Neuronal stem cell (in vitro differentiated cells): ENCODE results near the gene SUCLG1.

Experiments
- DNase-seq: peaks from one replicate; pipeline ENCODE4 v3.0.0-alpha.2; 2013; ENCODE audit warnings: low spot score
- H2AFZ ChIP-seq: one replicate; pipeline ENCODE4 v1.6.1; 2013; ENCODE audit warnings: mild to moderate bottlenecking, low read length, inconsistent platforms
- H2AK5ac ChIP-seq: 2 replicates; pipeline ENCODE4 v1.6.1; 2013; ENCODE audit warnings: low read depth, mild to moderate bottlenecking, inconsistent platforms, low read length, moderate library complexity, mixed read lengths
- H2BK120ac ChIP-seq: 2 replicates; pipeline ENCODE4 v1.6.1; 2013; ENCODE audit warnings: low read depth, mild to moderate bottlenecking, inconsistent platforms, low read length, moderate library complexity, mixed read lengths
- H2BK12ac ChIP-seq: one replicate; pipeline ENCODE4 v1.6.1; 2013; ENCODE audit warnings: low read length, inconsistent platforms
- H2BK15ac ChIP-seq: 2 replicates; pipeline ENCODE4 v1.6.1; 2013; ENCODE audit warnings: mild to moderate bottlenecking, low read length, inconsistent platforms, mixed read lengths
- H2BK5ac ChIP-seq: one replicate; pipeline ENCODE4 v1.6.1; 2013; ENCODE audit warnings: inconsistent platforms, mild to moderate bottlenecking, low read length, moderate library complexity
- H3K14ac ChIP-seq: one replicate; pipeline ENCODE4 v1.6.1; 2013; ENCODE audit warnings: low read length, inconsistent platforms
- H3K18ac ChIP-seq: 2 replicates; pipeline ENCODE4 v1.6.1; 2013; ENCODE audit warnings: low read length, inconsistent platforms
- H3K23ac ChIP-seq: 2 replicates; pipeline ENCODE4 v1.6.1; 2013; ENCODE audit warnings: low read depth, mild to moderate bottlenecking, mixed read lengths, low read length, inconsistent platforms; ENCODE audit not compliant: poor library complexity
- H3K27ac ChIP-seq: replicated peaks from 3 replicates; pipeline ENCODE4 v1.5.1; 2013; ENCODE audit warnings: low read length, inconsistent platforms
- H3K27me3 ChIP-seq, 3 experiments: 2 replicates each; pipeline ENCODE4 v1.6.1; 2013; ENCODE audit warnings: low read length in 3 of 3, mild to moderate bottlenecking in 2 of 3, inconsistent platforms in 1 of 3, low read depth in 1 of 3, mixed read lengths in 1 of 3, moderate library complexity in 1 of 3; ENCODE audit not compliant: control insufficient read depth in 3 of 3, insufficient read depth in 3 of 3
- H3K36me3 ChIP-seq, 2 donors: replicated peaks in 1 of 2; 2 replicates each; pipeline ENCODE4 v1.6.1; 2013; ENCODE audit warnings: low read length in 2 of 2; ENCODE audit not compliant: control insufficient read depth in 2 of 2, insufficient read depth in 2 of 2
- H3K4ac ChIP-seq: 2 replicates; pipeline ENCODE4 v1.6.1; 2013; ENCODE audit warnings: inconsistent platforms, mild to moderate bottlenecking, low read length, moderate library complexity
- H3K4me1 ChIP-seq, 2 donors: 1 replicate in 1 of 2; 2 replicates in 1 of 2; pipeline ENCODE4 v1.6.1; 2013; ENCODE audit warnings: low read length in 2 of 2, low read depth in 1 of 2; ENCODE audit not compliant: control insufficient read depth in 2 of 2, insufficient read depth in 1 of 2
- H3K4me2 ChIP-seq: one replicate; pipeline ENCODE4 v1.6.1; 2013; ENCODE audit warnings: mild to moderate bottlenecking, low read length, inconsistent platforms; ENCODE audit not compliant: insufficient read depth, poor library complexity, severe bottlenecking
- H3K4me3 ChIP-seq, 2 donors: 2 replicates each; pipeline ENCODE4 v1.5.1; 2013; ENCODE audit warnings: low read length in 2 of 2, mild to moderate bottlenecking in 2 of 2, inconsistent platforms in 1 of 2, moderate library complexity in 1 of 2
- H3K79me1 ChIP-seq: one replicate; pipeline ENCODE4 v1.6.1; 2013; ENCODE audit warnings: low read depth, mild to moderate bottlenecking, inconsistent platforms, low read length, moderate library complexity
- H3K9ac ChIP-seq: one replicate; pipeline ENCODE4 v1.6.1; 2013; ENCODE audit warnings: mild to moderate bottlenecking, low read depth, low read length, inconsistent platforms; ENCODE audit not compliant: poor library complexity
- H3K9me3 ChIP-seq, 2 donors: replicated peaks in 1 of 2; 2 replicates each; pipeline versions ENCODE3 to v1.6.1; 2013; ENCODE audit warnings: low read length in 2 of 2, mild to moderate bottlenecking in 2 of 2, inconsistent platforms in 1 of 2, low read depth in 1 of 2, mixed read lengths in 1 of 2, moderate library complexity in 1 of 2; ENCODE audit not compliant: control insufficient read depth in 2 of 2, insufficient read depth in 1 of 2
- H4K8ac ChIP-seq: one replicate; pipeline ENCODE4 v1.6.1; 2013; ENCODE audit warnings: low read depth, mild to moderate bottlenecking, inconsistent platforms, low read length, moderate library complexity
- H4K91ac ChIP-seq: one replicate; pipeline ENCODE4 v1.6.1; 2013; ENCODE audit warnings: low read length, low read depth, mild to moderate bottlenecking, inconsistent platforms; ENCODE audit not compliant: poor library complexity
- WGBS, 2 donors: extraction: QIAGEN DNeasy Blood & Tissue Kit; methylation state at CpG; one replicate each; pipeline ENCODE4 v1.1.7; 2013; ENCODE audit warnings: missing lambda C conversion rate in 2 of 2, mixed read lengths in 1 of 2; ENCODE audit not compliant: insufficient read length in 2 of 2, insufficient replicate concordance in 1 of 2; ENCODE audit errors: extremely low coverage in 2 of 2; 5-methylcytosine and 5-hydroxymethylcytosine counted together

The SUCLG1 gene

DNA sequence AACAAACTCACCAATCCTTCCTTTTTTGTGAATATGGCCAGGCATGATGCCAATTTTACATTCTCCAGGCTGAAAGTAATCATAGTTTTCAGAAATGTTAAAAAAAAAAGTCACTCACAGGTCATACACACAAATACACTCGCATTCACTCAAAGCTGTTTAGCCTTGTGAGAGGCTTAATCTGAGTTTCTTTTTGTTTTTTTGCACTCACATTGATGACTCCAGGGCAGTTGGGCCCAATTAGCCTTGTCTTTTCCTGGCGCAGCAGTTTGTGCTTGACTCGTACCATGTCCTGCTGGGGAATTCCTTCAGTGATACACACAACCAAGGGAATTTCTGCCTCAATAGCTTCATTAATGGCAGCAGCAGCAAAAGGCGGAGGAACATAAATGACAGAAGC is 18.0 kb downstream of the SUCLG1 start:
- Histone ChIP-seq H3K4ac (no peak overlapping the region), H3K79me1 (no peaks in the 10 kb centered on the region), H3K27ac (peak overlapping the region; percentile 79), H4K8ac (no peak overlapping the region), H2AK5ac (no peak overlapping the region), H3K18ac (no peak overlapping the region), H2BK5ac (no peak overlapping the region), H2BK120ac (no peak overlapping the region), H3K9me3 (peaks cover 3 to 6% of the 10 kb centered on the region in 2 donors), H3K23ac (no peak overlapping the region), H4K91ac (no peak overlapping the region), H2BK15ac (no peak overlapping the region), H3K9ac (no peak overlapping the region), H3K27me3 (no peaks in the 10 kb centered on the region), H2AFZ (no peak overlapping the region), H3K4me2 (no peak overlapping the region), H3K36me3 (peaks cover 2 to 73% of the 10 kb centered on the region in 2 donors), H3K14ac (no peak overlapping the region), H3K4me3 (no peak overlapping the region), H3K4me1 (peaks cover 0 to 7% of the 10 kb centered on the region in 2 donors), H2BK12ac (no peak overlapping the region)
- peak; percentile 66 for DNase-seq
- no CpG with 5 or more reads among the region's 4 CpGs for WGBS, 2 donors

DNA sequence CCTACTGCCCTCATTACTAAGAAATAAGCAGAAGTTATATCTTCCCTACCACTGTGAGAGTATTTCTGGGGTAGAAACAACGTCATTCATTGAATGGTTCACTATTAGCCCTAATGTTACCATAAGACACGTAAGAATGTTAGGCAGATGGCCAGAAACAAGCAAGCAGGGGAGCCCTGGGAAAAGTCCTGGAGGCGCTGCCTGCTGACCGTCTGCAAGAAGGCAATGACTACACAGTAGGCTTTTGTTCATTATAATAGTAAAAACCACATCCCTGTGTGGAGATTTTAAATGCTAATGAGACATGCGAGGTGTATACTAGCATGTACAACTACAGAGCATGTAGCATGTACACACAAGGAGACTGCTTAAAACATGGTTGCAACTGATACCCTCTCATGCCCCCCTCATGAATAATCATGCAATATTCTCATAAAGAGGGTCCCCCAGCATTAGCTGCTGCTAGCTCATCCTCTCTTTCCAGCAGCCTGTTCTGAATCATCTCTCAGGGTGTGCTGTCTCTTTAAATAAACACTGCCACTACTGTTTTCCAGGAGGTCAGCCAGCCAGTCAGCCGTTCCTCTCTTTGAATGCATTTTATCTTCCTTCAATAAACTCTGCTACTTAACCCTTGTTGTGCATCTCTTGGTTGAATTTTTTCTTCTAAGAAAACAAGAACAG is 23.6 kb downstream of the SUCLG1 start:
- H4K8ac ChIP-seq, result no peak overlapping the region
- peak overlapping the region; percentile 27 for H3K27ac ChIP-seq
- H2BK5ac ChIP-seq, result no peak overlapping the region
- no peaks in the 10 kb centered on the region for H3K79me1 ChIP-seq
- peaks cover 6 to 7% of the 10 kb centered on the region in 2 donors for H3K4me1 ChIP-seq
- H3K18ac ChIP-seq, result no peak overlapping the region
- no peak overlapping the region for H3K9ac ChIP-seq
- H2BK15ac ChIP-seq, result no peak overlapping the region
- WGBS, 2 donors, result no CpG with 5 or more reads among the region's 6 CpGs
- H3K9me3 ChIP-seq, result peaks cover 4 to 14% of the 10 kb centered on the region in 2 donors
- no peak overlapping the region for H2AFZ ChIP-seq
- no peak overlapping the region for H3K4me3 ChIP-seq
- no peak overlapping the region for H3K4me2 ChIP-seq
- H3K14ac ChIP-seq, result no peak overlapping the region
- no peak for DNase-seq
- no peak overlapping the region for H2AK5ac ChIP-seq
- H3K36me3 ChIP-seq, result peaks cover 2 to 80% of the 10 kb centered on the region in 2 donors
- no peaks in the 10 kb centered on the region for H3K27me3 ChIP-seq
- H3K4ac ChIP-seq, result no peak overlapping the region
- H3K23ac ChIP-seq, result no peak overlapping the region
- no peak overlapping the region for H2BK12ac ChIP-seq
- H2BK120ac ChIP-seq, result no peak overlapping the region
- no peak overlapping the region for H4K91ac ChIP-seq

DNA sequence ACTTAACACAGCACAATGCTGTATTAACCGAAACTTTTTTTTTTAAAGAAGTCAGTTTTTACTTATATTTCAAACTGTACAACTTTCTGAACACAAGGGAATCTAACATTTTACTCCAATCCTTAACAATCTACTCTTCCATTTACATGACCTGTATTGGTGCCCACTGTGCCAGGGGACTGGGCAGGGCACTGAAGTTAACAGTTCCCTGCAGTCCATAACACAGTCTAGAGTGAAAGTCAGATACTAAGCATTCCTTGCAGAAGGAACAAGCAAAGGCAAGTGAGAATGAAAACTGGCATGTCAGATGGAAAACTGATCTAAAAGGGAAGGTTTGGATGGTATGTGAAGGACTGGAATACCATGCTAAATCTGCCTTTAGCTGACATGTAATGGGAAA is 29.8 kb downstream of the SUCLG1 start:
- H3K79me1 ChIP-seq, result no peaks in the 10 kb centered on the region
- H3K23ac ChIP-seq, result no peak overlapping the region
- H4K8ac ChIP-seq, result no peak overlapping the region
- no peak overlapping the region for H2AK5ac ChIP-seq
- H4K91ac ChIP-seq, result no peak overlapping the region
- no peaks in the 10 kb centered on the region for H3K4me1 ChIP-seq
- whole genome bisulfite sequencing, 2 donors, result no CpG with 5 or more reads among the region's 1 CpG
- no peak overlapping the region for H3K14ac ChIP-seq
- no peak overlapping the region for H2BK15ac ChIP-seq
- H2BK120ac ChIP-seq, result no peak overlapping the region
- H3K9ac ChIP-seq, result no peak overlapping the region
- DNase-seq, result no peak
- peaks cover 4 to 12% of the 10 kb centered on the region in 2 donors for H3K9me3 ChIP-seq
- H2AFZ ChIP-seq, result no peak overlapping the region
- no peak overlapping the region for H3K18ac ChIP-seq
- H3K4ac ChIP-seq, result no peak overlapping the region
- H3K36me3 ChIP-seq, result peaks cover 2 to 84% of the 10 kb centered on the region in 2 donors
- H3K4me3 ChIP-seq, result no peak overlapping the region
- no peak overlapping the region for H3K4me2 ChIP-seq
- no peak overlapping the region for H3K27ac ChIP-seq
- H3K27me3 ChIP-seq, result no peaks in the 10 kb centered on the region
- no peak overlapping the region for H2BK12ac ChIP-seq
- no peak overlapping the region for H2BK5ac ChIP-seq

DNA sequence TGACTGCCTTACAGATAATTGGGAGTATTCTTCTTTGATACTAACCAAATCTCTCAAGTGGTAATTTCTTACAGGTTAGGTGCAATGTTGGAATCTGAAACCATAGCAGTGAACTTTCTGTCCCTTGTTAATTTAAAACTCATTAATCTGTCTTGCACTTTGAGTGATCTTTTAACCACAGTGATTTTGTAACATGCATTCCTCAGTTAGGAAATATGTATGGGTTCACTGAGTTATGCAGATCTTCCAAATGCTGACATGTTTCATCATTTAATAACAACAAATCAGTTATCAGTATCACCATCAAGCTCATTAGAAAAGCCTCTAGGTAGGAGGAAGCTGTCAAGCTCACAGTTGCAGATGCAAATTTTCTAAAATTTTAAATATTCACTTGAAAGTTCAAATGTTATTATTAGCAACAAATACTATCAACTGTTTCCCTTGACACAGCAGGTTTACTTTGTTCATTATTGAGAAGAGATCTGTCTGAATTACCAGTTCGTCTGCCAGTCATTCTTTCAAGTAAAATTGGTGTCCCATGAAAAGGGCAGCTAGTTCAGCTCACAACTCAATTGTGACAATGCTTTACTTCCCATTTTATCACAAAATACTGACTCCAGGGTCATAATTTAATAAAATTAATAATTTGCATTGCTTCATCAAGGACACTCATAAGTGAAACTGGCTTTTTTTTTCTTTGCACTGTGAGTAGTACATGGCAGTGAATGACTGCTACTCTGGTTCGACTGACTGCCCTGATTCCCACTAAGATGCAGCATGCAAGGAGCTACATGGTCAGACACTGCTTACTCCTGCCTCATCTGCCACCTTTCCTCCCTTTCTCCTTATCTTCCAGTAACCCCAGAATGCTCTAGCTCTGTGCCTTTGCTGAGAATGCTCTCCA is 31.6 kb downstream of the SUCLG1 start:
- Histone ChIP-seq H3K27ac (no peak overlapping the region), H2BK15ac (no peak overlapping the region), H2BK5ac (no peak overlapping the region), H2AFZ (no peak overlapping the region), H3K36me3 (peaks cover 2 to 77% of the 10 kb centered on the region in 2 donors), H3K23ac (no peak overlapping the region), H3K4me2 (no peak overlapping the region), H3K4me1 (no peaks in the 10 kb centered on the region), H4K8ac (no peak overlapping the region), H4K91ac (no peak overlapping the region), H2BK12ac (no peak overlapping the region), H2BK120ac (no peak overlapping the region), H3K14ac (no peak overlapping the region), H3K18ac (no peak overlapping the region), H3K27me3 (no peaks in the 10 kb centered on the region), H3K79me1 (no peaks in the 10 kb centered on the region), H3K9ac (no peak overlapping the region), H3K4ac (no peak overlapping the region), H3K4me3 (no peak overlapping the region), H3K9me3 (no peaks in the 10 kb centered on the region), H2AK5ac (no peak overlapping the region)
- no peak for DNase-seq
- WGBS, 2 donors, result no CpG with 5 or more reads among the region's 2 CpGs
